Choroid plexus epithelial cell (primary cell): ENCODE measurements around the gene CCDC154.
A peak's percentile ranks its signal among the peaks of the same experiment; 100 is the strongest.

Experiments
- DNase-seq: peaks from one replicate; pipeline ENCODE4 v3.0.0-alpha.2; 2010; ENCODE audit warnings: low read depth
- H3K4me3 ChIP-seq: 2 replicates; pipeline ENCODE4 v1.5.1; 2011; ENCODE audit warnings: low read depth, mild to moderate bottlenecking, control low read depth, low read length, moderate library complexity
- CTCF ChIP-seq: conservative IDR thresholded peaks from 2 replicates; pipeline ENCODE4 v1.5.1; 2011; ENCODE audit warnings: low read depth, mild to moderate bottlenecking, control low read depth, inconsistent platforms, low read length, moderate library complexity

The CCDC154 gene

GRCh38 chr16:1430214-1430758 is 14.1 kb downstream of the CCDC154 start:
- TF ChIP-seq CTCF, result no peak
- no peak for DNase-seq
- H3K4me3 ChIP-seq, result no peak overlapping the region

GRCh38 chr16:1429631-1430030 is 14.7 kb downstream of the CCDC154 start:
- DNase-seq, result no peak
- H3K4me3 ChIP-seq, result no peak overlapping the region
- no peak for TF ChIP-seq CTCF

- no peak for DNase-seq
- H3K4me3 ChIP-seq, result no peak overlapping the region
- TF ChIP-seq CTCF, result no peak
These were observed 15.3 kb downstream of the CCDC154 start for GRCh38 chr16:1429012-1429411.

- peak; percentile 27 for DNase-seq
- peak; percentile 54 for TF ChIP-seq CTCF
- H3K4me3 ChIP-seq, result no peak overlapping the region
These were observed 15.8 kb downstream of the CCDC154 start for GRCh38 chr16:1428511-1428910.

- TF ChIP-seq CTCF, result no peak
- H3K4me3 ChIP-seq, result no peak overlapping the region
- no peak for DNase-seq
These were observed 16.6 kb downstream of the CCDC154 start for GRCh38 chr16:1427473-1428461.

GRCh38 chr16:1426734-1427471 is 17.5 kb downstream of the CCDC154 start:
- DNase-seq, result no peak
- TF ChIP-seq CTCF, result no peak

More at GRCh38 chr16:1426734-1427471, 17.5 kb downstream of the CCDC154 start:
- H3K4me3 ChIP-seq, result no peak overlapping the region
